GM19328 (cell line): ENCODE measurements around the gene KANK4.

Experiments
- ATAC-seq: cut with Tn5 transposase; IDR thresholded peaks from one replicate; pipeline ENCODE4 v1.9.1; 2021; ENCODE audit warnings: mild to moderate bottlenecking, moderate library complexity; ENCODE audit not compliant: unreplicated experiment

KANK4 gene

GRCh38 chr1:62318756-62319544 lies at the start of gene KANK4:
Gene KANK4 (minus strand): TSS chr1:62319434. CDS start chr1:62281564, 37,870 bp downstream.
- ATAC-seq: no peak

GRCh38 chr1:62368989-62369388 lies 49.8 kb upstream of the KANK4 start:
- no peak for ATAC-seq

GRCh38 chr1:62367005-62367557 lies 47.8 kb upstream of the KANK4 start:
- ATAC-seq: no peak

GRCh38 chr1:62364721-62365120 lies 45.5 kb upstream of the KANK4 start:
- ATAC-seq: no peak

- no peak for ATAC-seq
Measured at GRCh38 chr1:62362926-62363325, 43.7 kb upstream of the KANK4 start.

GRCh38 chr1:62362061-62362917 lies 43.1 kb upstream of the KANK4 start:
- ATAC-seq: no peak

- ATAC-seq: no peak
Measured at GRCh38 chr1:62361431-62361830, 42.2 kb upstream of the KANK4 start.

- no peak for ATAC-seq
Measured at GRCh38 chr1:62358665-62359373, 39.6 kb upstream of the KANK4 start.

GRCh38 chr1:62357916-62358315 lies 38.7 kb upstream of the KANK4 start:
- ATAC-seq: no peak

GRCh38 chr1:62356257-62356835 lies 37.1 kb upstream of the KANK4 start:
- ATAC-seq: no peak

GRCh38 chr1:62355095-62355494 lies 35.9 kb upstream of the KANK4 start:
- no peak for ATAC-seq

GRCh38 chr1:62353853-62354252 lies 34.6 kb upstream of the KANK4 start:
- ATAC-seq: no peak

GRCh38 chr1:62352387-62352786 lies 33.2 kb upstream of the KANK4 start:
- ATAC-seq: no peak

- no peak for ATAC-seq
Measured at GRCh38 chr1:62349470-62350233, 30.4 kb upstream of the KANK4 start.

- ATAC-seq: no peak
Measured at GRCh38 chr1:62346886-62347285, 27.7 kb upstream of the KANK4 start.

GRCh38 chr1:62343911-62344310 lies 24.7 kb upstream of the KANK4 start:
- no peak for ATAC-seq

GRCh38 chr1:62342270-62342669 lies 23.0 kb upstream of the KANK4 start:
- no peak for ATAC-seq

GRCh38 chr1:62341615-62342014 lies 22.4 kb upstream of the KANK4 start:
- ATAC-seq: no peak

GRCh38 chr1:62341089-62341488 lies 21.9 kb upstream of the KANK4 start:
- no peak for ATAC-seq
